ENCODE results near the gene SMG9. TPM values are rescaled to one million over a fixed set of nuclear protein-coding genes. Genes with fewer than 3 reads are reported as not detected.

Gene SMG9
- polyA plus RNA-seq, 1 of the 3 experiments (the other 2 are of a cell fraction), result 24.3 TPM

DNA sequence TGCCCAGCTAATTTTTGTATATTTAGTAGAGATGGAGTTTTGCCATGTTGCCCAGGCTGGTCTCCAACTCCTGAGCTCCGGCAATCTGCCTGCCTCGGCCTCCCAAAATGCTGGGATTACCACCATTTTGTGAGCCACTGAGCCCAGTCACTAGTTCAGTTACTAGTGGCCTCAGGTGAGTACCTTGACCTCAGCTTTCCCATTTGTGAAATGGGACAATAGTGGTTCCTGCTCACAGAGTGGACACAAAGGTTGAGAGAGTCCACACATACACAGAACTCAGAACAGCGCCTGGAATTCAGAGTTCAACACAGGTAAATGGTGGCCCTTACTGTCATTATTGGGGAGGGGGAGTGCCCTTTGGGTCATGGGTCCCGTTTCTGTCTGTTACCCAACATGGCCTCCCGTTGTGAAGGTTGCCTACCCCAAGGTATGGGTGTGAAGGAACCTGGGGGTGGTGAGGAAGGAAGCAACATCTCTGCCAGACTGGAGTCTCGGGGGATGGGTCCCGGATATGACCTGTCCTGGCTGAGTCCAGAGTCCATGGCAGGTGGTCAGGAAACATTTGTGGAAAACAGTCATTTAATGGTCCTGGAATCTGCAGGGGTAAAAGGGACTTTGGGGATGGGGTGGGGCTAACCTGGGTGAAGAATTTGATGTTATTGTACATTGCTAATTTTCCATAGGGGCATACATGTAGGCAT is 50.6 kb downstream of the SMG9 start:
- H4K20me1 ChIP-seq (ENCODE audit: insufficient read depth), result no peaks in the 10 kb centered on the region
- H3K4me3 ChIP-seq (ENCODE audit: low read depth in 2 of 2, low read length in 1 of 2), result no peak overlapping the region
- ChIA-PET POLR2A (interaction anchor here (0.7 kb wide), 1 partner anchor 9 kb away, joined by 3 read pairs; no protein-coding TSS in a partner anchor), CTCF (interaction anchor here (1.2 to 1.3 kb wide), 2 partner anchors 41 to 62 kb away, joined by 3 to 5 read pairs; no protein-coding TSS in a partner anchor)
- H3K9me2 ChIP-seq, result no peaks in the 10 kb centered on the region
- 0 out of 2 replicates have a peak, but pooled peaks cover 4% of the 10 kb centered on the region for H3K9me3 ChIP-seq
- H3K4me2 ChIP-seq, result no peak overlapping the region
- no peak overlapping the region for H3K9ac ChIP-seq
- WGBS (ENCODE audit: low lambda C conversion rate), result 77% methylated on average over 5 of the region's 7 CpGs
- peaks cover 22% of the 10 kb centered on the region for H3F3A ChIP-seq (replicated peaks; ENCODE audit: insufficient read depth)
- peaks cover 0 to 22% of the 10 kb centered on the region in 2 experiments; a peak in 3 of 4 replicates for H3K4me1 ChIP-seq (ENCODE audit: control insufficient read depth in 1 of 2, insufficient read depth in 2 of 2, low read depth in 1 of 2, low read length in 1 of 2)
- no peak overlapping the region for H3K27ac ChIP-seq (ENCODE audit: low read depth in 2 of 2, low read length in 1 of 2)
- H3K36me3 ChIP-seq (replicated peaks in 1 of 2; ENCODE audit: control insufficient read depth in 1 of 2, insufficient read depth in 2 of 2, low read length in 1 of 2), result no peaks in the 10 kb centered on the region
- no peak for TF ChIP-seq FOSL2 (IDR thresholded peaks at IDR 0.05; ENCODE audit: borderline replicate concordance, low read depth)
- no peak for TF ChIP-seq NRF1 (IDR thresholded peaks at IDR 0.05; ENCODE audit: low read depth, low read length)
- no peak for TF ChIP-seq POLR2AphosphoS5 (IDR thresholded peaks at IDR 0.05; ENCODE audit: low read depth, low read length)
- TF ChIP-seq, protein P1, sequence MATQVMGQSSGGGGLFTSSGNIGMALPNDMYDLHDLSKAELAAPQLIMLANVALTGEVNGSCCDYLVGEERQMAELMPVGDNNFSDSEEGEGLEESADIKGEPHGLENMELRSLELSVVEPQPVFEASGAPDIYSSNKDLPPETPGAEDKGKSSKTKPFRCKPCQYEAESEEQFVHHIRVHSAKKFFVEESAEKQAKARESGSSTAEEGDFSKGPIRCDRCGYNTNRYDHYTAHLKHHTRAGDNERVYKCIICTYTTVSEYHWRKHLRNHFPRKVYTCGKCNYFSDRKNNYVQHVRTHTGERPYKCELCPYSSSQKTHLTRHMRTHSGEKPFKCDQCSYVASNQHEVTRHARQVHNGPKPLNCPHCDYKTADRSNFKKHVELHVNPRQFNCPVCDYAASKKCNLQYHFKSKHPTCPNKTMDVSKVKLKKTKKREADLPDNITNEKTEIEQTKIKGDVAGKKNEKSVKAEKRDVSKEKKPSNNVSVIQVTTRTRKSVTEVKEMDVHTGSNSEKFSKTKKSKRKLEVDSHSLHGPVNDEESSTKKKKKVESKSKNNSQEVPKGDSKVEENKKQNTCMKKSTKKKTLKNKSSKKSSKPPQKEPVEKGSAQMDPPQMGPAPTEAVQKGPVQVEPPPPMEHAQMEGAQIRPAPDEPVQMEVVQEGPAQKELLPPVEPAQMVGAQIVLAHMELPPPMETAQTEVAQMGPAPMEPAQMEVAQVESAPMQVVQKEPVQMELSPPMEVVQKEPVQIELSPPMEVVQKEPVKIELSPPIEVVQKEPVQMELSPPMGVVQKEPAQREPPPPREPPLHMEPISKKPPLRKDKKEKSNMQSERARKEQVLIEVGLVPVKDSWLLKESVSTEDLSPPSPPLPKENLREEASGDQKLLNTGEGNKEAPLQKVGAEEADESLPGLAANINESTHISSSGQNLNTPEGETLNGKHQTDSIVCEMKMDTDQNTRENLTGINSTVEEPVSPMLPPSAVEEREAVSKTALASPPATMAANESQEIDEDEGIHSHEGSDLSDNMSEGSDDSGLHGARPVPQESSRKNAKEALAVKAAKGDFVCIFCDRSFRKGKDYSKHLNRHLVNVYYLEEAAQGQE (IDR thresholded peaks at IDR 0.05; ENCODE audit: low read depth, low read length), result no peak
- TF ChIP-seq ZBTB33 (IDR thresholded peaks at IDR 0.05; ENCODE audit: borderline replicate concordance, low read depth), result no peak
- no peak for TF ChIP-seq YY1 (IDR thresholded peaks at IDR 0.05; ENCODE audit: low read depth)
- no peak for TF ChIP-seq ELF1 (IDR thresholded peaks at IDR 0.05)
- no peak for TF ChIP-seq GATA2 (CRISPR knock-in tag; IDR thresholded peaks at IDR 0.05)
- TF ChIP-seq EZH2phosphoT487 (IDR thresholded peaks at IDR 0.05; ENCODE audit: borderline replicate concordance, low read depth), result no peak
- TF ChIP-seq RAD21 (IDR thresholded peaks at IDR 0.05; ENCODE audit: low read length), result no peak
- no peak for TF ChIP-seq FOXJ3 (CRISPR knock-in tag; IDR thresholded peaks at IDR 0.05)
- TF ChIP-seq RFX5 (IDR thresholded peaks at IDR 0.05; ENCODE audit: low read length), result no peak
- no peak for DNase-seq
- H3K79me2 ChIP-seq (ENCODE audit: insufficient read depth), result no peaks in the 10 kb centered on the region
- no peak overlapping the region for H2AFZ ChIP-seq (ENCODE audit: low read depth)
- H3K27me3 ChIP-seq (ENCODE audit: insufficient read depth), result no peaks in the 10 kb centered on the region

Measured in SK-N-SH (cell line).